ENCODE results near the gene ANAPC7.
"Not testable (repeated sequence)": the region's sequence is repeated elsewhere in the genome, so short reads cannot be mapped to it uniquely, and the experiment has no call there.

DNA sequence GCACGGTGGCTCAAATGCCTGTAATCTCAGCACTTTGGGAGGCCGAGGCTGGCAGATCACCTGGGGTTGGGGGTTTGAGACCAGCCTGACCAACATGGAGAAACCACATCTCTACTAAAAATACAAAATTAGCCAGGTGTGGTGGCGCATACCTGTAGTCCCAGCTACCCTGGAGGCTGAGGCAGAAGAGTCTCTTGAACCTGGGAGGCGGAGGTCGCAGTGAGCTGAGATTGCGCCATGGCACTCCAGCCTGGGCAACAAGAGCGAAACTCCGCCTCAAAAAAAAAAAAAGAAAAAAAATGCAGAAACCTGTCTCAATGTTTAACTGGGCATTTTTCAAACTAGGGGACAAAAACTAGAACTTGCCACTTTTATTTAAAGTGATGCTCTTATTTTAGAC is 63.2 kb downstream of the ANAPC7 start:
- not testable (repeated sequence) for TF ChIP-seq ZBTB39 (CRISPR knock-in tag; IDR thresholded peaks at IDR 0.05); SKI (IDR thresholded peaks at IDR 0.05; ENCODE audit: partially characterized antibody); ZBTB44 (CRISPR knock-in tag; IDR thresholded peaks at IDR 0.05); ZNF670 (CRISPR knock-in tag; IDR thresholded peaks at IDR 0.05; ENCODE audit: borderline replicate concordance); ZNF607 (CRISPR knock-in tag; IDR thresholded peaks at IDR 0.05; ENCODE audit: borderline replicate concordance)

Measured in HepG2 (cell line).